ENCODE results near the gene PHF2.

Gene PHF2

GRCh38 chr9:93659837-93660177, 83.4 kb downstream of the PHF2 start:
- in situ Hi-C loops (cut with HindIII; ENCODE audit: low sequenced_read_pairs): no loop called here
- no peak for TF ChIP-seq CTCF (IDR thresholded peaks at IDR 0.05; ENCODE audit: low read depth, low read length)
- no peak overlapping the region for H3K4me3 ChIP-seq (ENCODE audit: low read depth, low read length)
- DNase-seq (ENCODE audit: low read depth, low spot score): no peak

- H3K4me3 ChIP-seq (ENCODE audit: low read depth, low read length): no peak overlapping the region
- no peak for TF ChIP-seq CTCF (IDR thresholded peaks at IDR 0.05; ENCODE audit: low read depth, low read length)
- no peak for DNase-seq (ENCODE audit: low read depth, low spot score)
- in situ Hi-C loops (cut with HindIII; ENCODE audit: low sequenced_read_pairs): no loop called here
Observed at GRCh38 chr9:93660352-93661046, 84.1 kb downstream of the PHF2 start.

GRCh38 chr9:93661591-93661990, 85.2 kb downstream of the PHF2 start:
- H3K4me3 ChIP-seq (ENCODE audit: low read depth, low read length): no peak overlapping the region
- in situ Hi-C loops (cut with HindIII; ENCODE audit: low sequenced_read_pairs): no loop called here
- TF ChIP-seq CTCF (IDR thresholded peaks at IDR 0.05; ENCODE audit: low read depth, low read length): no peak
- no peak for DNase-seq (ENCODE audit: low read depth, low spot score)

- H3K4me3 ChIP-seq (ENCODE audit: low read depth, low read length): no peak overlapping the region
- in situ Hi-C loops (cut with HindIII; ENCODE audit: low sequenced_read_pairs): no loop called here
- DNase-seq (ENCODE audit: low read depth, low spot score): no peak
- no peak for TF ChIP-seq CTCF (IDR thresholded peaks at IDR 0.05; ENCODE audit: low read depth, low read length)
Observed at GRCh38 chr9:93662016-93662638, 85.7 kb downstream of the PHF2 start.

- in situ Hi-C loops (cut with HindIII; ENCODE audit: low sequenced_read_pairs): no loop called here
- DNase-seq (ENCODE audit: low read depth, low spot score): no peak
- H3K4me3 ChIP-seq (ENCODE audit: low read depth, low read length): no peak overlapping the region
- no peak for TF ChIP-seq CTCF (IDR thresholded peaks at IDR 0.05; ENCODE audit: low read depth, low read length)
Observed at GRCh38 chr9:93662952-93663572, 86.7 kb downstream of the PHF2 start.

GRCh38 chr9:93663877-93664548, 87.6 kb downstream of the PHF2 start:
- in situ Hi-C loops (cut with HindIII; ENCODE audit: low sequenced_read_pairs): no loop called here
- TF ChIP-seq CTCF (IDR thresholded peaks at IDR 0.05; ENCODE audit: low read depth, low read length): no peak
- DNase-seq (ENCODE audit: low read depth, low spot score): no peak
- H3K4me3 ChIP-seq (ENCODE audit: low read depth, low read length): no peak overlapping the region
